HG03571 (cell line): Measurements from ENCODE around the gene GFPT2.

ENCODE experiments used
- ATAC-seq: cut with Tn5 transposase; IDR thresholded peaks from one replicate; pipeline ENCODE4 v1.9.1; 2021; ENCODE audit not compliant: unreplicated experiment

GFPT2 gene

GRCh38 chr5:180353048-180353979, at the start of gene GFPT2:
GFPT2 (minus strand) TSS chr5:180353336; CDS start chr5:180353217, 119 bp downstream.
- no peak for ATAC-seq

DNA sequence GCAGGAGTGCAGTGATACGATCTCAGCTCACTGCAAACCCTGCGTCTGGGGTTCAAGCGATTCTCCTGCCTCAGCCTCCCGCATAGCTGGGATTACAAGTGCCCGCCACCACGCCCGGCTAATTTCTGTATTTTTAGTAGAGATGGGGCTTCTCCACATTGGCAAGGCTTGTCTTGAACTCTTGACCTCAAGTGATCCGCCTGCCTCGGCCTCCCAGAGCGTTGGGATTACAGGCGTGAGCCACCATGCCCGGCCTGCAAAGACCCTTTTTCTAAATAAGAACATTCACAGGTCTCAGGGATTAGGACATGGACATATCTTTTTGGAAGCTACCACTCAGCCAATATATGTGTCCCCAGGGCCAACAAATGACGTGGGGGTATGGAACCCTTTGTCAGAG, 49.6 kb upstream of the GFPT2 start:
- ATAC-seq: no peak

GRCh38 chr5:180401229-180401907, 48.2 kb upstream of the GFPT2 start:
- no peak for ATAC-seq

- no peak for ATAC-seq
Observed at GRCh38 chr5:180400416-180400815, 47.3 kb upstream of the GFPT2 start.

- no peak for ATAC-seq
Observed at GRCh38 chr5:180399401-180400215, 46.5 kb upstream of the GFPT2 start.

- no peak for ATAC-seq
Observed at GRCh38 chr5:180396926-180397325, 43.8 kb upstream of the GFPT2 start.

- ATAC-seq: no peak
Observed at GRCh38 chr5:180395540-180396274, 42.6 kb upstream of the GFPT2 start.

DNA sequence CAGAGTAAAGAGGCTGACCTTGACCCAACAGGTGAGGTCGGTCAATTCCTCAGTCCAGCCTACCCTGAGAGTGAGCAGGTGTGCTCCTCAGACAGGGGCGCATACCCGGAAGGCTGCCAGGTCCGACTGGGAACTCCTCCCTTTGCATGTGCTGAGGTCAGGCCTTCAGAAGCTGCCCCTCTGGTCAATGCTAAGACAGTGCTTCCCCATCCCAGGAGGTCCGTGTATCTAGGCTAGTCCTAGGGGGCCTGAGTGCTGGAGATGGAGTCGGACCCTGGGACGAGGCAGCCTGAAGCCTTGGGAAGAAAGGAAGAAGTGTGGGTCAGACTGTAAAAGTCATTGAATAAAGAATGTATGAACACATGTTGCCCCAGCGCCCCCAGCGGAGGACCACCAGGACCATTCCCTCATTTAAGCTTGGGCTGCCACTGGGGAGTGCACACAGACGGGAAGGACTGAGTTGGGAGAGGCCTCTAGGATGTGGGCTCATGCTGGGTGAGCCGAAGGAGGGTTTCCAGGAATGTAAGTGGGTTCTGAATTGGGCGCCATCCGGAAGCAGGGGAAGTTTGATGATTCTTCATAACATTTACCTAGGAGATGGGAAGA, 41.0 kb upstream of the GFPT2 start:
- no peak for ATAC-seq

DNA sequence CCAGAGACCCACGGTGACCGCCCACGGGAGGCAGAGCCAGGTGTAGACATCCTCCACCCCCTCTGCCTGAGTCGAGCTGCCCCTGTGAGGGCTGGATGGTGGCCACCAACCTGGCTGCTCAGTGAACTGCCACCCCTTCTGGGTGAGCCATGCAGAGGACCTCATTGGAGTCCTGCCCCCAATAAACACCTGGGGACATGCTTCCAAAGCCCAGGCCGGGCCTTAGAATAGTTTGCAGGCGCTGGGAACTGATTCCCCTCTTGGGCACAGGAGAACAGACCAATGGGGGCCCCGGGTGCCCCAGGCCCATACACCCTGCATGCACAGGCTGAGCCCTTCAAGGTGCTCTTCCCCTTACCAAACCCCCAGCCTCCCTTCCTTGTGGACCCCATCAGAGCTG, 38.1 kb upstream of the GFPT2 start:
- no peak for ATAC-seq

- ATAC-seq: no peak
Observed at GRCh38 chr5:180390441-180391190, 37.5 kb upstream of the GFPT2 start.

- ATAC-seq: no peak
Observed at GRCh38 chr5:180389252-180390101, 36.3 kb upstream of the GFPT2 start.

DNA sequence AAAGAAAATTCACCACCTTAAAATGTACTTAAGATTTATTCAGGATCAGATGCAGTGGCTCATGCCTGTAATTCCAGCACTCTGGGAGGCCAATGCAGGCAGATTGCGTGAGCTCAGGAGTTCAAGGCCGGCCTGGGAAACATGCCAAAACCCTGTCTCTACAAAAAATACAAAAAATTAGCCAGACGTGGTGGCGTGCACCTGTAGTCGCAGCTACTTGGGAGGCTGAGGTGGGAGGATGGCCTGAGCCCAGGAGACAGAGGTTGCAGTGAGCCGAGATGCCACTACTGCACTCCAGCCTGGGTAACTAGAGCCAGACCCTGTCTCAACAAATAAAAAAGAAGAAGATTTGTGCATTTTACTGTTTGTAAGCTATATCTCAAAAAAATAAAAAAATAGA, 34.7 kb upstream of the GFPT2 start:
- no peak for ATAC-seq

- no peak for ATAC-seq
Observed at GRCh38 chr5:180382926-180383325, 29.8 kb upstream of the GFPT2 start.

GRCh38 chr5:180381851-180382480, 28.8 kb upstream of the GFPT2 start:
- no peak for ATAC-seq

GRCh38 chr5:180381428-180381827, 28.3 kb upstream of the GFPT2 start:
- no peak for ATAC-seq

DNA sequence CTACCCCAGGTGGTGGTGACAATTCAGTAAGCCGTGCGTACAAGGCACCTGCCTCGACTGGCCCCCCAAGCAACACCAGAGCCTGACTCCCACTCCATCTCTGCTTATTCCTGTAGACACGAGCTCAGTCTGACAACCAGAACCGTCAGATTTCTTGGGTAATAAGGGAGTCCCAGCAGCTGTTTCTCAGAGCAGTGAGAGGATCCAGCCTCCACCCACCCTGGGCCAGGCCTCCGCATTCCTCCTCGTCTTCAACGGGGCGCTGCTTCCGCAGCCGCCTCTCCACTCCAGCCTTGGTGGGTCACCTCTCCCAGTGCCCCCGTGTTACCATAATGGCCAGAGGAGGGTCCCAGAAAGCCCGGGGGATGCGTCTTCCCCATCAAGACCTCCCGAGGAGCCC, 27.7 kb upstream of the GFPT2 start:
- no peak for ATAC-seq

- ATAC-seq: no peak
Observed at GRCh38 chr5:180380441-180380840, 27.3 kb upstream of the GFPT2 start.

DNA sequence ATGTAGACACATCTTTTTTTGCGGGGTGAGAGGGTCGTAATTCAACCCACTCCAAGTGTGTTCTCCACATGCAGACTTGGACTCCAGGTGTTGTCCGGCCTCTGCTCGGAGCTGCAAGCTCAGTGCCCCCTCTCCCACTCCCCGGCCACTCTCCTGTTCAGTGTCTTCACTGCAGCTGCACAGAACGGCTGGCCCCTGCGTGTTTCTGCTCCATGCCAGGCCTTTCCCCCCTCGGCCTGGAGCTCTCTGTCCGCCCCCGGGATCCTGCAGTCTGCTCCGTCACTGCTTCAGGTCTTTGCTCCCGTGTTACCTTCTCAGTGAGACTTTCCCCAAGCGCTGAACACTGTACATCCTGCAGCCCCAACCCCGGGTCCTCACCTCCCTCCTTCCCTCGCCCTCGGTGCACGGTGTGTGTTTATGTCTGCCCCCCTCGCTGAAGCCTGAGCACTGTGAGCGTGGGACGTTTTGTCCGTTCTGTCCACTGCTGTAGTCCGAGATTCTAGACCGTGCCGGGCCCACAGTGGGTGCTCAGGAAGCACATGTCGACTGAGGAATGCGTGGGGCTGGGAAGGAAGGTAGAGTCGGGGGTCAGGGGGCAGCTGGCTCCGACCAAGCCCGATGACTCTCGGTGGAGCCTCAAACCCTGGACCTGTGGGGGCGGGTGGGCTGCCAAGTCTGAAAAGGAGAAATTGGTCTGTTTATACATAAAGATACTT, 26.4 kb upstream of the GFPT2 start:
- ATAC-seq: no peak
